ENCODE measurements around the gene CTNNA3.

DNA sequence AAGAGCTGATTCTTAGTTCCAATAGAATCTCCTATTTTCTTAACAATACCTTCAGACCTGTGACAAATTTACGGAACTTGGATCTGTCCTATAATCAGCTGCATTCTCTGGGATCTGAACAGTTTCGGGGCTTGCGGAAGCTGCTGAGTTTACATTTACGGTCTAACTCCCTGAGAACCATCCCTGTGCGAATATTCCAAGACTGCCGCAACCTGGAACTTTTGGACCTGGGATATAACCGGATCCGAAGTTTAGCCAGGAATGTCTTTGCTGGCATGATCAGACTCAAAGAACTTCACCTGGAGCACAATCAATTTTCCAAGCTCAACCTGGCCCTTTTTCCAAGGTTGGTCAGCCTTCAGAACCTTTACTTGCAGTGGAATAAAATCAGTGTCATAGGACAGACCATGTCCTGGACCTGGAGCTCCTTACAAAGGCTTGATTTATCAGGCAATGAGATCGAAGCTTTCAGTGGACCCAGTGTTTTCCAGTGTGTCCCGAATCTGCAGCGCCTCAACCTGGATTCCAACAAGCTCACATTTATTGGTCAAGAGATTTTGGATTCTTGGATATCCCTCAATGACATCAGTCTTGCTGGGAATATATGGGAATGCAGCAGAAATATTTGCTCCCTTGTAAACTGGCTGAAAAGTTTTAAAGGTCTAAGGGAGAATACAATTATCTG, 768.6 kb downstream of the CTNNA3 start:
- TF ChIP-seq, protein P1, sequence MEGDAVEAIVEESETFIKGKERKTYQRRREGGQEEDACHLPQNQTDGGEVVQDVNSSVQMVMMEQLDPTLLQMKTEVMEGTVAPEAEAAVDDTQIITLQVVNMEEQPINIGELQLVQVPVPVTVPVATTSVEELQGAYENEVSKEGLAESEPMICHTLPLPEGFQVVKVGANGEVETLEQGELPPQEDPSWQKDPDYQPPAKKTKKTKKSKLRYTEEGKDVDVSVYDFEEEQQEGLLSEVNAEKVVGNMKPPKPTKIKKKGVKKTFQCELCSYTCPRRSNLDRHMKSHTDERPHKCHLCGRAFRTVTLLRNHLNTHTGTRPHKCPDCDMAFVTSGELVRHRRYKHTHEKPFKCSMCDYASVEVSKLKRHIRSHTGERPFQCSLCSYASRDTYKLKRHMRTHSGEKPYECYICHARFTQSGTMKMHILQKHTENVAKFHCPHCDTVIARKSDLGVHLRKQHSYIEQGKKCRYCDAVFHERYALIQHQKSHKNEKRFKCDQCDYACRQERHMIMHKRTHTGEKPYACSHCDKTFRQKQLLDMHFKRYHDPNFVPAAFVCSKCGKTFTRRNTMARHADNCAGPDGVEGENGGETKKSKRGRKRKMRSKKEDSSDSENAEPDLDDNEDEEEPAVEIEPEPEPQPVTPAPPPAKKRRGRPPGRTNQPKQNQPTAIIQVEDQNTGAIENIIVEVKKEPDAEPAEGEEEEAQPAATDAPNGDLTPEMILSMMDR (IDR thresholded peaks at IDR 0.05), result no peak
- TF ChIP-seq POLR2A (IDR thresholded peaks at IDR 0.05) (no peak), POLR2AphosphoS5 (IDR thresholded peaks at IDR 0.05) (no peak)
